Activated CD4-positive, alpha-beta T cell treated with anti-CD3 and anti-CD28 coated beads for 1 hour (primary cell): Measurements from ENCODE around the gene NPTX2.

Source experiments
- DNase-seq: peaks from one replicate; pipeline ENCODE4 v3.0.0-alpha.2; 2020

The NPTX2 gene

GRCh38 chr7:98619450-98620321, 2.6 kb downstream of the NPTX2 start:
- DNase-seq, result no peak

- no peak for DNase-seq
Measured at GRCh38 chr7:98621573-98622482, 4.7 kb downstream of the NPTX2 start.

- no peak for DNase-seq
Measured at GRCh38 chr7:98622926-98623325, 5.8 kb downstream of the NPTX2 start.

DNA sequence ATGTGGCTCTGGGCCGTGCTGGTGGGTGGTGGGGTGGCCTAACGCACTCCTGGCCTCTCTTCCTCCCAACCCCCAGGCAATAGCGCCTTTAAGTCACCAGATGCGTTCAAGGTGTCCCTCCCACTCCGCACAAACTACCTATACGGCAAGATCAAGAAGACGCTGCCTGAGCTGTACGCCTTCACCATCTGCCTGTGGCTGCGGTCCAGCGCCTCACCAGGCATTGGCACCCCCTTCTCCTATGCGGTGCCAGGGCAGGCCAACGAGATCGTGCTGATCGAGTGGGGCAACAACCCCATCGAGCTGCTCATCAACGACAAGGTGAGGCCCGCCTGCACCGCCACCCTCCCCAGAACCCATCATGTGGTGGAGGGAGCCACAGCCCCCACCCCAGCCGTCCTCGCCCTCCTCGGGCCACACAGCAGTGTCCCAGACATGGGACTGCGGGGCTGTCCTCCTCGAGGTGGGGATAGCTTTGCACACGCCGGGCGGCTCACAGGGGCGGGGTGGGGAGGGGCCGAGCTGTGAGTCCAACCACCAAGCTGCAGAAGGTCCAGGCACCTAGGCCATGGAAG, 7.8 kb downstream of the NPTX2 start:
- no peak for DNase-seq

DNA sequence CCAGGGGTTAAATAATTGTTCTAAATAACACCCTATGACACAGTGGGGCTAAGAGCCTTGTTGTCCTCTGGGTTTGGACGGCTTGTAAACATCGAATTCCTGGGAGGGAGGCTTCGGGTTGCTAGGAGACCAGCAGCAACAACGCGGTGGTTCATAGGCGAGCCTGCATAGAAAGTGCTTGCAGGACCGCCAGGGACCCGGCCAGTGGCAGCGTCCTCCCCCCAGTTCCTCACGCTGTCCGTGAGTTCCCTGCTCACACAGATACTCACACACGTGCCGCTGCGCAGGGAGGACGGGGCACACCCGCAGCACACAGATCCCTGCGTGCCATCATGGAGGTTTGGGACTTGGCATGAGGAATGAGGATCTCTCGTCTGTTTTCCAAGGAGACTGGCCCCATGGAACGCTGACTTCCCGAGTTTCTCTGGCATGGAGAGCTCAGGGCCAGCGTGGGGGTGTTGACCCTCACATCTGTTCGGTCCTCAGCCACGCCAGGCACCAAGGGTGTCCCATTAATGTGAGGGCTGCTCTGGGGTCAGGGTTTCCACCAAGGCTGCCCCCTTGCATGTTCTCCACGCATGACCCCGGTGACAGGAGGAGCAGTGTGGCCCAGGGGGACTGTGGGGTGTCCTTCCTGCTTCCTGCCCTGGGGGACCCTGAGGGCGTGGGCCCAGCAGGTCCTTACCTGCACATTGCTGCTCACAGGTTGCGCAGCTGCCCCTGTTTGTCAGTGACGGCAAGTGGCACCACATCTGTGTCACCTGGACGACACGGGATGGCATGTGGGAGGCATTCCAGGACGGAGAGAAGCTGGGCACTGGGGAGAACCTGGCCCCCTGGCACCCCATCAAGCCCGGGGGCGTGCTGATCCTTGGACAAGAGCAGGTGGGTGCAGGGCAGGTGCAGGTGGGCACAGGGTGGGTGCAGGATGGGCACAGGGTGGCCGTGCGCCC, 9.7 kb downstream of the NPTX2 start:
- no peak for DNase-seq

- DNase-seq, result no peak
Measured at GRCh38 chr7:98627413-98627790, 10.3 kb downstream of the NPTX2 start.

DNA sequence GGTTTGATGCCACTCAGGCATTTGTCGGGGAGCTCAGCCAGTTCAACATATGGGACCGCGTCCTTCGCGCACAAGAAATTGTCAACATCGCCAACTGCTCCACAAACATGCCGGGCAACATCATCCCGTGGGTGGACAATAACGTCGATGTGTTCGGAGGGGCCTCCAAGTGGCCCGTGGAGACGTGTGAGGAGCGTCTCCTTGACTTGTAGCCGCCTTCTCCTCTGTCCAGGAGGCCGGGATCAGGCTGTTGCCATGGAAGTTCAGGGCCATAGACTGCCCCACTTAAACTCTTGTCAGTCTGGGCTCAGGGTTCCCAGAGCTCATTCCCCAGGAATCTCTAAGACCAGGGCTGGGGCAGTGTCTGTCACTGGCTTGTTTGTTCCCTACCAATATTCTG, 11.3 kb downstream of the NPTX2 start:
- DNase-seq, result no peak

DNA sequence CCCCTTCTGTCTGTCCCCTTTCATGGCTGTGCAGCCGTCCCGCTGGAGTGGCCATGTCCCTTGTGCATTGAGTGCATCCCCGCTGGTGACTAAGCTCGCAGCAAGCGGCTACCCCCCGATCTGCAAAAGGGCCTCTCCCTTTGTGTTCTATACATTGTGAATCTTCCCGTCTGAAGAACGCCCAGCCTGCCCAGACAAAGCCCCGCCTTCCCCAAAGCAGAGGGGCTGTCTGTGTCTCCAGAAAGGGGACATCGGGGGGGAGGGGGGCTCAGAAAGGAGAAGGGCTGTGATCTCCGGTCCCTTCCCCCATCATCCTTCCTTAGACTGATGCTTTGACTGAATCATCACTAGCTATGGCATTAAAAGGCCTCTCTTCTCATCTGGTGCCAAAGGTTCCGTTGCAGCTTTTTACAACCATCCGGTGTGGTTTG, 11.9 kb downstream of the NPTX2 start:
- no peak for DNase-seq

GRCh38 chr7:98630149-98630548, 13.1 kb downstream of the NPTX2 start:
- DNase-seq, result no peak

GRCh38 chr7:98630770-98631169, 13.7 kb downstream of the NPTX2 start:
- no peak for DNase-seq

- DNase-seq, result no peak
Measured at GRCh38 chr7:98638853-98639252, 21.8 kb downstream of the NPTX2 start.

DNA sequence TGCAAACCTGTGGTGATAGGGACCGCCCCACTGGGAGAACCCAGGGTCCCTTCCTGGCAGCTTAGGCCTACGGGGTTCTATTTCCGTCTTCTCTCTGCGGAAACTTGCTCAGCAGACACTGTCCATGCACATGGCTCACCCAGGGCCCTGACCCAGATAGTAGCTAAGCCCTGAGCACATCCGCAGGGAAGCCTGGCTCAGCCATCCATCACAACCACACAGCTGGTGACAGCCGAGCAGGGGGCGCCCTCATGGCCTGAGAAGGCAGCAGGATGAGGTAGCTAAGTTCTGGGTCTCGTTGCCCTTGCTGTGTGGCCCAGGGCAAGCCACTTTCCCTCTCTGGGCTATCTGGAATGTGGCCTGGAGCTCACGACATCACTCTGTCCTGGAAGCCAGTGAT, 23.3 kb downstream of the NPTX2 start:
- DNase-seq, result no peak

DNA sequence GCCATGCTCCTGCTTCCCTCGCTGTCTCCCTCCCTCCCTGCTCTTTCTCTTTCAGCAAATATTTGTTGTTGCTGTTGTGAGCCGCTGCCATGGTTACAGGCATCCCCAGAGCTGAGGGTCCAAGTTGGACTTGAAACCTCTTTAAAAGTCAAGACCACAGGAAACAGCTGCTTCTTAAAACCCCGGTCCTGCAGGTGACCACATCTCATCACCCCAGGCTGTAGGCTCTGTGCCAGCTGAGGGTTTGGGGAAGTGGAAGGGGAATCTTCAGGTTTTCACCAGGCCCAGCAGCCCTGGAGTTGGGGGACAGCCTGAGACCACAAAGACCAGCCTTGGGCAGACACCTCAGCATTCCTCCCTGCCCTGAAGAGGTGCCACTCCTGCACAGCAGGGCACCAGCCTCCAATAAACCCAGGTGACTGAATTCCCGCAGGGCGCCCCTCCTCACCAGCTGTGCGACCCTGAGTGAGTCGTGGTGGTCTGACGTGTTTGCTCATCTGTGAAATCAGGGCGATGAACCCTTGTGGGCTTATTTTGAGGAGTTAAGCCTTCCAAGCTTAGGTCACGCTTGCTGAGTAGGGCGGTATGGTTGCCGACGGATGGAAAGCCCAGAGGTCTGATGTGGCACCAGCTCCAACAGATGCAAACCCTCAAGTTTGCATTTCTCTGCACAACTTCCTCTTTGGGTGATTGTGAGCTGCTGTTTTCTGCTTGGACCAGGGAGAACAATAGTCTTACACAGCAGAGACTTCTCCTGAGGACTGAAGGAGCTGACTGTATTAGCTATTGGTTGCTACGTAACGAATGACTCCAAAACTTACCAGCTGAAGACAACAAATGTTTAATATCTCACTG, 24.8 kb downstream of the NPTX2 start:
- DNase-seq, result no peak

- DNase-seq, result no peak
Measured at GRCh38 chr7:98643236-98643985, 26.3 kb downstream of the NPTX2 start.

- DNase-seq, result no peak
Measured at GRCh38 chr7:98646465-98646864, 29.4 kb downstream of the NPTX2 start.

DNA sequence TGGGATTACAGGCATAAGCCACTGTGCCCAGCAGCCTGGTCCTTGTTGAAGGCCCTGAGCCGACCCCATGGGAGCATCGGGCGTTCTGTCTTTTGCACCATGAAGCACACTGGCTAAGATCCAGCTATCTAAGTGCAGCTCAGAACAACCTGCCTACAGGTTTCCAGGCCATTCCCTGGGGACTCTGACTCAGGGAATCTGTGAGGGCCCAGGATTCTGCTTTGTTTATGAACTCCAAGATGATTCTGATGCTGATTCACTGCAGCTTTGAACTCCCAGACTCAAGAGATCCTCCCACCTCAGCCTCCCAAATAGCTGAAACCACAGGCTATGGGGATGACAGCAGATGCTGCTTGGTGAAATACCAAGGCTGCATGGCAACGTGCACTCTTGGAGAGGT, 30.2 kb downstream of the NPTX2 start:
- DNase-seq, result no peak

DNA sequence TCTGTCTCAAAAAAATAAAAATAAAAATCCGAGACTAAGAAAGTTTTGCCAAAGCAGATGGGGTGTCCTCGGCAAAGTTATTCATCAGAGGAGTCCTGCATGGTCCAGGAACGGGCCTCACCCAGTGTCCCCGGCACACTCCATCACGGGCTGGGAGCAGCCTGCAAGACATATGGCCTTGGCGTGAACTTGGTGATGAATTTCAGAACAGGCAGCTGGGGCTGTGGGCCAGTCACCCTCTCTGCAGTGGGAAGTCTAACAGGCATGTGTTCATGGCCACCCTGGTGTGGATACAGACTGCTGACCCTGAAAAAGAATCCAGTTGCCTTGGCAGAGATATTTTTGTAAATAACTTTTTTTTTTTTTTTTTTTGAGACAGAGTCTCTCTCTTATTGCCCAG, 34.7 kb downstream of the NPTX2 start:
- DNase-seq, result no peak

- DNase-seq, result no peak
Measured at GRCh38 chr7:98653601-98654310, 36.7 kb downstream of the NPTX2 start.

DNA sequence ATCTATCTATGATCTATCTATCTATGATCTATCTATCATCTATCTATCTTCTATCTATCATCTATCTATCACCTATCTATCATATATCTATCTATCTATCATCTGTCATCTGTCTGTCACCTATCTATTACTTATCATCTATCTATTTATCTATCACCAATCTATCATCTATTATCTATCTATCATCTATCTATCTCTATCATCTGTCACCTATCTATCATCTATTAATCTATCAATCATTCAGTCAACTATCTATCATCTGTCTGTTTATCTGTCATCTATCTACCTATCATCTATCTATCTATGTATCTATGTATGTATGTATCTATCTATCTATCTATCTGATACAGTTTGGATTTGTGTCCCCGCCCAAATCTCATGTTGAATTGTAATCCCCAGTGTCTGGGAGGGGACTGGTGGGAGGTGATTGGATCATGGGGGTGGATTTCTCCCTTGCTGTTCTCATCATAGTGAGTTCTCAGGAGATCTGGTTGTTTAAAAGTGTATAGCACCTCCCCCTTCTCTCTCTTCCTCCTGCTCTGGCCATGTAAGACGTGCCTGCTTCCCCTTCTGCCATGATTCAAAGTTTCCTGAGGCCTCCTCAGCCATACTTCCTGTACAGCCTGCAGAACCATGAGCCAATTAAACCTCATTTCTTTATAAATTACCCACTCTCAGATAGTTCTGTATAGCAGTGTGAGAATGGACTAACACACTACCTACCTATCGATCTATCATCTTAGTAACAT, 37.6 kb downstream of the NPTX2 start:
- DNase-seq, result no peak
